NB4 (cell line): ENCODE data around the gene CENPV.

Experiments
- CTCF ChIP-seq: IDR thresholded peaks from one replicate; pipeline ENCODE4 v1.5.1; 2012; ENCODE audit warnings: low read depth, low read length
- MAX ChIP-seq: IDR thresholded peaks from 2 replicates; pipeline ENCODE4 v1.6.1; 2011; ENCODE audit warnings: low read depth, low read length
- POLR2A ChIP-seq: IDR thresholded peaks from 2 replicates; pipeline ENCODE4 v1.6.1; 2011; ENCODE audit warnings: mild to moderate bottlenecking; ENCODE audit not compliant: insufficient read length; ENCODE audit errors: extremely low read depth

- TF ChIP-seq POLR2A: no peak
- TF ChIP-seq CTCF: no peak
- no peak for TF ChIP-seq MAX
These were observed 23.6 kb downstream of the CENPV start for GRCh38 chr17:16329519-16330271.
